A549 (cell line): ENCODE results near the gene BRD1.

Experiments
- CBX2 ChIP-seq: fragments of 200-600 bp; sonication (generic); IDR thresholded peaks from 2 replicates; pipeline ENCODE4 v1.6.1; 2016; ENCODE audit warnings: low read depth, mild to moderate bottlenecking, borderline replicate concordance
- CTCF ChIP-seq: fragments of >200 bp; sonication (Bioruptor Twin); formaldehyde crosslinking; IDR thresholded peaks from 3 replicates; pipeline ENCODE4 v1.5.1; 2016
- EP300 ChIP-seq, 2 experiments: fragments of >200 bp; sonication (Bioruptor Twin); formaldehyde crosslinking; IDR thresholded peaks; 2 replicates in 1 of 2; 3 replicates in 1 of 2; pipeline ENCODE4 v1.6.1; 2016 to 2017
- JUNB ChIP-seq: fragments of >200 bp; sonication (Bioruptor Twin); formaldehyde crosslinking; IDR thresholded peaks from 2 replicates; pipeline ENCODE4 v1.6.1; 2016
- MAX ChIP-seq: IDR thresholded peaks from 2 replicates; pipeline ENCODE4 v1.6.1; 2012
- MAZ ChIP-seq: fragments of 150-350 bp; IDR thresholded peaks from 2 replicates; pipeline ENCODE4 v1.6.1; 2014; ENCODE audit warnings: antibody characterized with exemption, low read depth, low read length, borderline replicate concordance
- POLR2A ChIP-seq: IDR thresholded peaks from 2 replicates; pipeline ENCODE4 v1.6.1; 2012; ENCODE audit warnings: mild to moderate bottlenecking, low read length
- RCOR1 ChIP-seq: fragments of 150-350 bp; IDR thresholded peaks from 2 replicates; pipeline ENCODE4 v1.6.1; 2014; ENCODE audit warnings: antibody characterized with exemption, low read length, low read depth
- REST ChIP-seq: fragments of 200-600 bp; sonication (generic); IDR thresholded peaks from 2 replicates; pipeline ENCODE4 v1.6.1; 2016; ENCODE audit warnings: antibody characterized with exemption, mild to moderate bottlenecking, moderate library complexity
- RNF2 ChIP-seq: fragments of 200-600 bp; sonication (generic); IDR thresholded peaks from 2 replicates; pipeline ENCODE4 v1.6.1; 2016; ENCODE audit warnings: low read depth, mild to moderate bottlenecking, antibody characterized with exemption, moderate library complexity, borderline replicate concordance
- USF2 ChIP-seq: fragments of 450-650 bp; IDR thresholded peaks from 2 replicates; pipeline ENCODE4 v1.6.1; 2014; ENCODE audit warnings: antibody characterized with exemption
- TF ChIP-seq, protein P1 (sequence below): fragments of 250-450 bp; sonication (Bioruptor Pico); IDR thresholded peaks from 2 replicates; pipeline ENCODE4 v1.5.0; 2021; ENCODE audit warnings: mild to moderate bottlenecking, moderate library complexity, borderline replicate concordance
- TF ChIP-seq, protein P2 (sequence below): IDR thresholded peaks from 2 replicates; pipeline ENCODE4 v1.6.1; 2012

GRCh38 chr22:49847751-49848689 is 20.3 kb upstream of the BRD1 start:
- TF ChIP-seq CTCF (no peak), USF2 (no peak), CBX2 (no peak), JUNB (no peak), EP300 (IDR thresholded peaks at IDR 0.05) (no peak), MAX (no peak), RNF2 (no peak), MAZ (no peak), REST (no peak), POLR2A (no peak), RCOR1 (no peak)
- TF ChIP-seq, protein P1, sequence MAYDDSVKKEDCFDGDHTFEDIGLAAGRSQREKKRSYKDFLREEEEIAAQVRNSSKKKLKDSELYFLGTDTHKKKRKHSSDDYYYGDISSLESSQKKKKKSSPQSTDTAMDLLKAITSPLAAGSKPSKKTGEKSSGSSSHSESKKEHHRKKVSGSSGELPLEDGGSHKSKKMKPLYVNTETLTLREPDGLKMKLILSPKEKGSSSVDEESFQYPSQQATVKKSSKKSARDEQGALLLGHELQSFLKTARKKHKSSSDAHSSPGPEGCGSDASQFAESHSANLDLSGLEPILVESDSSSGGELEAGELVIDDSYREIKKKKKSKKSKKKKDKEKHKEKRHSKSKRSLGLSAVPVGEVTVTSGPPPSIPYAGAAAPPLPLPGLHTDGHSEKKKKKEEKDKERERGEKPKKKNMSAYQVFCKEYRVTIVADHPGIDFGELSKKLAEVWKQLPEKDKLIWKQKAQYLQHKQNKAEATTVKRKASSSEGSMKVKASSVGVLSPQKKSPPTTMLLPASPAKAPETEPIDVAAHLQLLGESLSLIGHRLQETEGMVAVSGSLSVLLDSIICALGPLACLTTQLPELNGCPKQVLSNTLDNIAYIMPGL, result no peak
- TF ChIP-seq, protein P2, sequence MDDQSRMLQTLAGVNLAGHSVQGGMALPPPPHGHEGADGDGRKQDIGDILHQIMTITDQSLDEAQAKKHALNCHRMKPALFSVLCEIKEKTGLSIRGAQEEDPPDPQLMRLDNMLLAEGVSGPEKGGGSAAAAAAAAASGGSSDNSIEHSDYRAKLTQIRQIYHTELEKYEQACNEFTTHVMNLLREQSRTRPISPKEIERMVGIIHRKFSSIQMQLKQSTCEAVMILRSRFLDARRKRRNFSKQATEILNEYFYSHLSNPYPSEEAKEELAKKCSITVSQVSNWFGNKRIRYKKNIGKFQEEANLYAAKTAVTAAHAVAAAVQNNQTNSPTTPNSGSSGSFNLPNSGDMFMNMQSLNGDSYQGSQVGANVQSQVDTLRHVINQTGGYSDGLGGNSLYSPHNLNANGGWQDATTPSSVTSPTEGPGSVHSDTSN, result no peak
